GM23248 (cell line): ENCODE results near the gene HNRNPH1.

Experiments used
- EZH2 ChIP-seq: fragments of 200-600 bp; sonication (generic); IDR thresholded peaks from 2 replicates; pipeline ENCODE4 v1.6.1; 2018; ENCODE audit warnings: antibody characterized with exemption, mild to moderate bottlenecking; ENCODE audit not compliant: insufficient read depth, poor library complexity, severe bottlenecking
- EZH2phosphoT487 ChIP-seq: fragments of 200-600 bp; sonication (generic); IDR thresholded peaks from 2 replicates; pipeline ENCODE4 v1.6.1; 2018; ENCODE audit warnings: antibody characterized with exemption, moderate library complexity, mild to moderate bottlenecking, low read depth; ENCODE audit not compliant: insufficient read depth

DNA sequence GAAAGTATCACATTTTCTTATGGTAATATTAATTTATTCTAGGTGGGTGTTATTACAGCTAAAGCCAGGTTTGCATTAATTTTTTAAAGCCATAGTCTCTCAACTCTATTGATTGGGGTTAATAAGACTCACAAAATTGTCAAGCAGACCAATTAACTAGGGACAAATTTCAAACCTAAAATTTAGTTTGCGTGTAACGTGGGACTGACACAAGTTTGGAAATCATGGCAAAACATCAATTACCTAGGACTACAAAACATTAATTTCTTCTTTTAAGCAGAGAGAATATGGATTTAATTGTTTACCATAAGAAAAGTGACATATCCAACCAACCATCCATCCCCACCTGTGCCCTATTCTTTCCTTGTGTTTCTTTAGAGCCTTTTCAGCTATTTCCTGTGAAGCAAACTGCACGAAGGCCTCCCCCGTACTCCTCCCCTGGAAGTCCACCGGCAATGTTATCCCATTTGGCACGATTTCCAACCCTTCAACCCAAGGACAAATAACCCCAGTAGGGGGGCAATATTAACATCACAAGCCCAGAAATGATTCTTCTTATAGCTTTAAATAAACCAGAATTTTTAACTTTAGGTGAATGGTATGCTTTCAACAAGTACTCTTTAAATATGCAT is 4.4 kb downstream of the HNRNPH1 start:
- TF ChIP-seq EZH2phosphoT487, result no peak
- no peak for TF ChIP-seq EZH2
